ENCODE data around the gene B4GALT1.

Gene B4GALT1, protein sequence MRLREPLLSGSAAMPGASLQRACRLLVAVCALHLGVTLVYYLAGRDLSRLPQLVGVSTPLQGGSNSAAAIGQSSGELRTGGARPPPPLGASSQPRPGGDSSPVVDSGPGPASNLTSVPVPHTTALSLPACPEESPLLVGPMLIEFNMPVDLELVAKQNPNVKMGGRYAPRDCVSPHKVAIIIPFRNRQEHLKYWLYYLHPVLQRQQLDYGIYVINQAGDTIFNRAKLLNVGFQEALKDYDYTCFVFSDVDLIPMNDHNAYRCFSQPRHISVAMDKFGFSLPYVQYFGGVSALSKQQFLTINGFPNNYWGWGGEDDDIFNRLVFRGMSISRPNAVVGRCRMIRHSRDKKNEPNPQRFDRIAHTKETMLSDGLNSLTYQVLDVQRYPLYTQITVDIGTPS

GRCh38 chr9:33167084-33167971, at the start of gene B4GALT1:
Gene B4GALT1, minus strand, starts transcription at chr9:33167336. Its CDS starts 167 bp downstream, at chr9:33167169.
- DNase-seq = peak; percentile 98

DNA sequence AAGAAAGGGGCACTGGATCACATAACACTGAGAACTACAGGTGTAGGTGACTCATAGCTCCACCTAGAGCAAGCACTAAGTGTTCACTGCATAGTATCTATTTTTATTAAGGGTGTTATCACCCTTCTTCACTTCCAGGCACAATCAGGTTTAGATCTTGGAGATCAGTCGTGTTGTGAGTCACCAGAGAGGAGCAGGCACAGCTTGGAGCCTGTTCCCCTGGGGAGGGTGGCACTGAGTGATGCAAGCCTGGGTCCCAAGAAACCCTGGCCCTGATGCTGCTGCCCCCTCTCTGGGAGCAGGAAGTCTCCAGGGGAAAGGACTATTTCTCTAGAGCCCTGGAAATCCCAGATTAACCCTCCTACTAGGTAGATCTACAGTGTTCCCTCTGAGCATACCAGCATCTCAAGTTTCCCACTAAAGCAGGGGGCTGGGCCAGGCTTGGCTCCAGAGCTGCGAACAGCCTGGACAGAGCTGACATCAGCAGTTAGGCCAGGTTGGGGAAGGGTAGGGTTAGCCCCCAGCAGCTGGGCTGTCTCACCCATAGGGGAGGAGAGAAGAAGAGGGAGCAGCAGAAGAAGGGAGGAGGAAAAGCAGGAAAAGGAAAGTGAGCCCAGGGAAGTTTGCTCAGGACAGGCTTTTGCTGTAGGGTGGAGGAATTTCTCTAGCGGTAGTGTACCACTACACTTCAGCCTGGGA, 44.7 kb upstream of the B4GALT1 start:
- no peak for DNase-seq

DNA sequence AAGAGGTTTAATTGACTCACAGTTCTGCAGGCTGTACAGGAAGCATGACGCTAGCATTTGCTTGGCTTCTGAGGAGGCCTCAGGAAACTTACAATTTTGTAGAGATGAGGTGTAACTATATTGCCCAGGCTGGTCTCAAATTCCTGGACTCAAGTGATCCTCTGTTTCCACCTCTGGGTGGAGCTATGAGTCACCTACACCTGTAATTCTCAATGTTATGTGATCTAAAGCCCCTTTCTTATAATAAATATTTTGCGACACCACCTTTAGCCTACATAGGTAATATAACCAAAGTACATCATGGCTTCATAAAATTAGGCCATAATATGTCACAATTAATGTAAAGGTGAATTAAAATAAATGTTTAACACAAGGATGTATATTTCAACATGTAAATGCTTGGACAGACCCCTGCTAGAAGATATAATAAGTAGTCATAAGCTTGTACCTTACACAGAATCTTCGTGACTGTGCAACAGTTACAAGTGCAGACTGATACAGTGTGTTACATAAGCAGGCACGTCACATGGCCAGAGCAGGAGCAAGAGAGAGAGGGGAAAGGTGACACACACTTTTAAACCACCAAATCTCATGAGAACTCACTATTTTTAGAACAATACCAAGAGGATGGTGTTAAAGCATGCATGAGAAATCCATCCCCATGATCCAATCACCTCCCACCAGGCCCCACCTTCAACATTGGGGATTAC, 43.0 kb upstream of the B4GALT1 start:
- DNase-seq = no peak

- DNase-seq = no peak
Observed at GRCh38 chr9:33209394-33209793, 42.3 kb upstream of the B4GALT1 start.

GRCh38 chr9:33202552-33203201, 35.5 kb upstream of the B4GALT1 start:
- DNase-seq = no peak

GRCh38 chr9:33202018-33202417, 34.9 kb upstream of the B4GALT1 start:
- DNase-seq = no peak

DNA sequence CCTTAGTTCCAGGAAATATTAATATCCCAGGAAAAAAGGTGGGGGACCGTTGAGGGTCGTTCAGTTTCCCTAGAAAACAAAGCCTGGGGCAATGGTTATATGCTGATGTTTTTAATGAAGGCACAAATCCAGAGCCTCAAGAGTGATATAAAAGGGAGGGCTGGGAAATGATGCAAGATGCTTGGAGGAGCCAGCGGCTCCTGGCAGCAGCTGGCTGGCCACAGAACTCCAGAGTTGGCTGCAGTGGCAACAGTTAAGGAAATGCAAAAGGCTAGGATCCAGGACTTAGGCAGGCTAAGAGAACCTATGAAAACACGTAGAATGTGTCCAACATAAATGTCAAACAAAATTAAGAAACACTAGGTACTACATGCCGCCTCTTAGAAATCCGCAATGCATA, 31.0 kb upstream of the B4GALT1 start:
- no peak for DNase-seq

- no peak for DNase-seq
Observed at GRCh38 chr9:33197279-33198152, 30.4 kb upstream of the B4GALT1 start.

- no peak for DNase-seq
Observed at GRCh38 chr9:33196736-33197135, 29.6 kb upstream of the B4GALT1 start.

GRCh38 chr9:33193818-33194217, 26.7 kb upstream of the B4GALT1 start:
- DNase-seq = no peak

DNA sequence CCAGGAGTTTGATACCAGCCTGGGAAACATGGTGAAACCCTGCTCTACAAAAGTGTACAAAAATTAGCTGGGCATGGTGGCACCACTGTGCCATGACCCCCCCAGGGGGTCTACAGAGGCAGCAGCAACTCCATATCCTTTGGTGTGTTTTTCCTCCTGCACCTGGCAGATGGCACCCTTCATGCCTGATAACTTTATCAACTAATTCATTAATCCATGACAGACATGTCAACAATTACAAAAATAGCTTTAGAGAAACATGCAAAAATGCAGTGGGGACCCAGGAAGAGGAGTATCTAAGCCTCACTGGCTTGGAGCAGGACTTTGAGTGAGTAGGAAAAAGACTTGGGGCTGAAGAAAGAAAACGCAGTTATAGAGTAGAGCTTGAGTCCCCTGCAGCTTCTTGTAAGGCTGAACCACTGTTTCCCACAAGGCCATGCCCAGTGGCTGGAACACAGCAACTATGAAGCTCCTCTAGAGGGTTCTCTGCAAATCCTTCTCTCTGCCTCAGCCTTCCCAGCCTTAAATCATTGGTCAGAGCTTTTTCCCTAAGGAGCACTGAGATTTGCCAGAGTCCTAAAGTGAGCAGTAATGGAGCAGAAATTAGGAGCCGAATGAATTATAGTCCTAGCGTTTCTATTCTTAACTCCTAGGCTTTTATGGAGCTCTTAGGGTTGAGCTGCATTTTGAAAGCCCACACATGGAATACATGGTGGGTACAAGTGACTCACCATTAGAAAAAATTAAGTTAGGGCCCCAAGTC, 25.5 kb upstream of the B4GALT1 start:
- no peak for DNase-seq

- no peak for DNase-seq
Observed at GRCh38 chr9:33190021-33190705, 23.0 kb upstream of the B4GALT1 start.

DNA sequence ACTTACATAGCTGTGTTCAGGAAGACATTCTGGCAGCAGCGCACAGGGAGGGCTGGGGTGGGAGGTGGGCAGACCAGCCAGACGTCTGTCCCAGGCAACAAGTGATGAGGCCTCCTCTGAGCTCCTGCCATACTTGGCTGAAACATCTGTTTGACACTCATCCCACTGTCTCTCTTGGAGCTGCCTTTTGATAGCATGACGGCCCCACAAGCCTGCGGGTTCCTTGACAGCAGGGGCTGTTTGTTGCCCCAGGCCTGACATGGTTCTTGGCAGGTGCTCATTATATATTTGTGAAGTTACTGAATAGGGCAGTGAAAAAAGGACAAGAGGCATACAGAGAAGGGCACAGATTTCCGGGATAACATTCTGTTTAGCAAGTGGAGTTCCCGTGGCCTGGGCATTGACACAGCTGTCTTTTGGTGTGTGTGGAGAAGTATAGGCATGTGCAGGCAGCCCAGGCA, 22.2 kb upstream of the B4GALT1 start:
- DNase-seq = no peak

GRCh38 chr9:33188711-33189110, 21.6 kb upstream of the B4GALT1 start:
- no peak for DNase-seq

DNA sequence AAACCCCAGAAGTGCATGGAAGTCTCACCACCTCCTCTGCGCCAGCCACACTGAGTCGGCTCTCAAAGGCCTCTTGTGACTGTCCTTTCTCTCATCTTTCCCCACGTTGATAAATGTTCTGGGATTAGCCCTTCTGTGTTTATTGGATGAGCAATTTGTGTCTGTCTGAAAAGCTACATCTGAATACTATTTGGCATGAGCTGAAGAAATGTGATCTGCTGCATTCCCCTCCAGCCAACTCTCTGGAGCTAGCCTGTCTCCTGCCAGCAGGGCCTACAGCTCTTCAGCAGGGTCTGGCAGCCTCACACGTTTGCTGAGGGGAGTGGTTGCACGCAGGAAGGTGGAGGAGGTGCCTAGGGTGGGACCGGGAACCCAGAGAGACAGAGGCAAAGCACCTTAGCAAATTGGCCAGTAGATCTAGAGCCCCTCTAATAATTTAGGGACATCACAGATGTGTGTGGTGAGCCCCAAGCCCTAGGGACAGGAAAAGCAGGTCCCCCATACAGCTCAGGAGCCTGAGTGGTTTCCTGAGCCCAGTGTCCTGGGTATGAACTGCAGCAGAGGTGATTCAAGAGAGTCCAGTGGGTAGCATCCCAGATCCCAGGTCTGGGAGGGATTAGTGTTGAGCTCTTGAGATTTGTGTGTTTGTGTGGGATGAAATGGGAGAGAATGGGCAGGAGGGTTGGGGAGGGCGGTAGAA, 20.5 kb upstream of the B4GALT1 start:
- no peak for DNase-seq

- DNase-seq = no peak
Observed at GRCh38 chr9:33186457-33187168, 19.5 kb upstream of the B4GALT1 start.

- DNase-seq = no peak
Observed at GRCh38 chr9:33185858-33186257, 18.7 kb upstream of the B4GALT1 start.

GRCh38 chr9:33185406-33185805, 18.3 kb upstream of the B4GALT1 start:
- DNase-seq = no peak

All from activated CD8-positive, alpha-beta memory T cell treated with anti-CD3 and anti-CD28 coated beads, Interleukin-2, amount 50 U/mL, for 4 hours (primary cell).